NT2/D1 (cell line): ENCODE results near the gene TNFRSF1A.

ENCODE experiments used
- DNase-seq: peaks from one replicate; pipeline ENCODE4 v3.0.0-alpha.2; 2011; ENCODE audit warnings: low read depth, low spot score
- H3K27me3 ChIP-seq: 2 replicates; pipeline ENCODE4 v1.6.0; 2011; ENCODE audit warnings: mild to moderate bottlenecking; ENCODE audit not compliant: insufficient read length, insufficient read depth
- H3K36me3 ChIP-seq: 2 replicates; pipeline ENCODE4 v1.6.1; 2011; ENCODE audit warnings: mild to moderate bottlenecking, low read length, mixed read lengths; ENCODE audit not compliant: insufficient read depth, insufficient read length
- H3K4me1 ChIP-seq: 2 replicates; pipeline ENCODE4 v1.5.1; 2011; ENCODE audit not compliant: insufficient read depth, insufficient read length
- H3K4me3 ChIP-seq: 2 replicates; pipeline ENCODE4 v1.5.1; 2011; ENCODE audit warnings: low read depth; ENCODE audit not compliant: insufficient read length
- H3K9ac ChIP-seq: 2 replicates; pipeline ENCODE4 v1.6.0; 2011; ENCODE audit warnings: low read depth; ENCODE audit not compliant: insufficient read length
- H3K9me3 ChIP-seq: 2 replicates; pipeline ENCODE4 v1.5.1; 2011; ENCODE audit warnings: mild to moderate bottlenecking, low read length; ENCODE audit not compliant: insufficient read depth
- SUZ12 ChIP-seq: IDR thresholded peaks from 2 replicates; pipeline ENCODE4 v1.6.1; 2011; ENCODE audit not compliant: insufficient read length, insufficient read depth; ENCODE audit errors: extremely low read depth
- YY1 ChIP-seq: IDR thresholded peaks from 2 replicates; pipeline ENCODE4 v1.6.1; 2011; ENCODE audit not compliant: insufficient read length, insufficient read depth
- ZNF274 ChIP-seq: IDR thresholded peaks from 2 replicates; pipeline ENCODE4 v1.6.1; 2011; ENCODE audit warnings: mild to moderate bottlenecking, low read depth, low read length

Gene TNFRSF1A

GRCh38 chr12:6327229-6328041 lies 14.4 kb downstream of the TNFRSF1A start:
- no peak for DNase-seq
- Histone ChIP-seq H3K9ac (peak overlapping the region; percentile 46), H3K9me3 (no peaks in the 10 kb centered on the region), H3K4me1 (peaks cover 37% of the 10 kb centered on the region), H3K27me3 (no peaks in the 10 kb centered on the region), H3K36me3 (peaks cover 75% of the 10 kb centered on the region), H3K4me3 (no peak overlapping the region)
- TF ChIP-seq ZNF274 = no peak
- no peak for TF ChIP-seq SUZ12
- no peak for TF ChIP-seq YY1

DNA sequence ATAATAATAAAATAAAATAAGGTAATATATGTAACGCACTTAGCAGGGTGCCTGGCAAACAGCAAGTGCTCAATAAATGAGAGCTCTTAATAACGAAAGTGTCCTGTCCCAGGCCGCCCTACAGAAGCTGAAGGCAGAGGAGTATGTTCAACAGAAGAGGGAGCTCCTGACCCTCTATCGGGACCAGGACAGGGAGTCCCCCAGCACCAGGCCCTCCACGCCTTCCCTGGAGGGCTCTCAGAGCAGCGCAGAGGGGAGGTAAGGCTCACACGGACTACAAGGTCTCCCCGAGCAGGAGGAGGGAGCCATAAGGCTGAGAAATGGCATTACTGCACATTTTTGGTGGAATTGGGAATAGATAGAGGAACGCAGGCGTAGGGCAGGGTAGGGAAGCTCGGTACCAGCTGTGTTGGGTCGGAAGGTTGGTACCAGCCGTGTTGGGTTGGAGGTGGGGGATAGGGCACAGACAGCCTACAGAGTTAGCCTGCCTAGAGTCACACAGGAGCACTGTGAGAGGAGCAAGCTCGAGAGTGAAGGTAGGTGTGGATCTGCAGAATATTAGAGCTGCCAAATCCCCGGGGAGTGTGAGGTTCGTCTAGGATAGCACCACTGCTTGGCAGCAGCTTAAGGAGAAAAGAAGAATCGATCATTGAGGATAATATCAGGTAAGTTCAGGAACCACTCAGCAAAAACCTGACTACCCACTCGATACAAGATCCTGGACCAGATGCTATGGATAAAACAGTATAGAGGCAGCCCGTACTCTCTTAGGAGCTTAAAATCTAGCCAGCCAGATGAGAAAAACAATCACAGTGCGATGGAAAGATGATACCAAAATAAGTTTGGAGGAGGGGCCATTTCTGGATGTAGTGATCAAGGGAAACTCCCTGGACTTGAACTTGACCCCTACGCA lies 15.3 kb downstream of the TNFRSF1A start:
- Histone ChIP-seq H3K9ac (peak overlapping the region; percentile 81), H3K4me3 (no peak overlapping the region), H3K4me1 (peaks cover 37% of the 10 kb centered on the region), H3K27me3 (no peaks in the 10 kb centered on the region), H3K9me3 (no peaks in the 10 kb centered on the region), H3K36me3 (peaks cover 69% of the 10 kb centered on the region)
- peak; percentile 91 for DNase-seq
- TF ChIP-seq ZNF274 = no peak
- no peak for TF ChIP-seq YY1
- no peak for TF ChIP-seq SUZ12

GRCh38 chr12:6324936-6325750 lies 16.7 kb downstream of the TNFRSF1A start:
- no peaks in the 10 kb centered on the region for H3K27me3 ChIP-seq
- no peaks in the 10 kb centered on the region for H3K9me3 ChIP-seq
- TF ChIP-seq YY1 = no peak
- TF ChIP-seq ZNF274 = no peak
- no peak for TF ChIP-seq SUZ12
- no peak for DNase-seq
- H3K36me3 ChIP-seq = peaks cover 54% of the 10 kb centered on the region
- H3K4me1 ChIP-seq = peaks cover 46% of the 10 kb centered on the region
- peak overlapping the region; percentile 71 for H3K9ac ChIP-seq
- no peak overlapping the region for H3K4me3 ChIP-seq

GRCh38 chr12:6323995-6324711 lies 17.7 kb downstream of the TNFRSF1A start:
- Histone ChIP-seq H3K4me1 (peaks cover 51% of the 10 kb centered on the region), H3K9ac (peak overlapping the region; percentile 87), H3K36me3 (peaks cover 52% of the 10 kb centered on the region), H3K9me3 (no peaks in the 10 kb centered on the region), H3K27me3 (no peaks in the 10 kb centered on the region), H3K4me3 (peak overlapping the region; percentile 16)
- TF ChIP-seq SUZ12 (no peak), YY1 (no peak), ZNF274 (no peak)
- no peak for DNase-seq

DNA sequence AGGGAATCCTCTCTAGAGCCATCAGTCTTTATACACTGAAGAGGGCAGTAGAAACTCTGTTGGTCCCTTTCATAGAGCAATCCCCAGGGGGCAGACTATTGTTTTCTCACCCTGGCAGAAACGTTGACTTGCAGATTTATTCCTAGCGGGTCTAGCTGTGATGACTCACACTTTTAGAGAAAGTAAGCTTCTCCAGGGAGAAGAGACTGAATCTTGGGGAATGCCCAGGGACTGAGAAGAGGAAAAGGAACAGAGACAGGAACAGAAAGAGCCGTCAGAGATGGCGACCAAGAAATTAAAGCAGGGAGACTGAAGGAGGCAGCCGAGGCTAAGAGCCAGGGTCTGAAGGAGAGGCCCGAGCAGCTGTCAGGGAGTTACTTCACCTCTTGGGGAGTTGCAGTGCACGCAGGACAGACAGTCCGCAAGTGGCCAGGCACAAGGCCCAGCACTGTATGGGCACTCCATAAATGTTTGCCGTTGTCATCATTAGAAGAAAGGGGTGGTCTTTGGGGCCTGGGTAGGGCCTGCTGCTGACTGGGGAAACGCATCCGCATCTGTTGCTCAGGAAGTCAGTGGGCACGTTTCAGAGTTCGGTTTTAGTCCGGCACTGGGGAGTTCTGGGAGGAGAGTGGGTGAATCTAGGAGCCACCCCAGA lies 18.4 kb downstream of the TNFRSF1A start:
- H3K4me1 ChIP-seq = peaks cover 53% of the 10 kb centered on the region
- peaks cover 51% of the 10 kb centered on the region for H3K36me3 ChIP-seq
- peak; percentile 100 for DNase-seq
- H3K27me3 ChIP-seq = no peaks in the 10 kb centered on the region
- H3K9me3 ChIP-seq = no peaks in the 10 kb centered on the region
- peak overlapping the region; percentile 16 for H3K4me3 ChIP-seq
- TF ChIP-seq YY1 (no peak), ZNF274 (no peak), SUZ12 (no peak)
- H3K9ac ChIP-seq = peak overlapping the region; percentile 87

GRCh38 chr12:6322969-6323339 lies 18.9 kb downstream of the TNFRSF1A start:
- DNase-seq = no peak
- Histone ChIP-seq H3K4me3 (no peak overlapping the region), H3K4me1 (peaks cover 55% of the 10 kb centered on the region), H3K9ac (peak overlapping the region; percentile 73), H3K36me3 (peaks cover 51% of the 10 kb centered on the region), H3K27me3 (no peaks in the 10 kb centered on the region), H3K9me3 (no peaks in the 10 kb centered on the region)
- TF ChIP-seq YY1 (no peak), ZNF274 (no peak), SUZ12 (no peak)
